ENCODE results near the gene IFI35.
"Not testable (repeated sequence)": the region's sequence is repeated elsewhere in the genome, so short reads cannot be mapped to it uniquely, and the experiment has no call there.

The IFI35 gene

DNA sequence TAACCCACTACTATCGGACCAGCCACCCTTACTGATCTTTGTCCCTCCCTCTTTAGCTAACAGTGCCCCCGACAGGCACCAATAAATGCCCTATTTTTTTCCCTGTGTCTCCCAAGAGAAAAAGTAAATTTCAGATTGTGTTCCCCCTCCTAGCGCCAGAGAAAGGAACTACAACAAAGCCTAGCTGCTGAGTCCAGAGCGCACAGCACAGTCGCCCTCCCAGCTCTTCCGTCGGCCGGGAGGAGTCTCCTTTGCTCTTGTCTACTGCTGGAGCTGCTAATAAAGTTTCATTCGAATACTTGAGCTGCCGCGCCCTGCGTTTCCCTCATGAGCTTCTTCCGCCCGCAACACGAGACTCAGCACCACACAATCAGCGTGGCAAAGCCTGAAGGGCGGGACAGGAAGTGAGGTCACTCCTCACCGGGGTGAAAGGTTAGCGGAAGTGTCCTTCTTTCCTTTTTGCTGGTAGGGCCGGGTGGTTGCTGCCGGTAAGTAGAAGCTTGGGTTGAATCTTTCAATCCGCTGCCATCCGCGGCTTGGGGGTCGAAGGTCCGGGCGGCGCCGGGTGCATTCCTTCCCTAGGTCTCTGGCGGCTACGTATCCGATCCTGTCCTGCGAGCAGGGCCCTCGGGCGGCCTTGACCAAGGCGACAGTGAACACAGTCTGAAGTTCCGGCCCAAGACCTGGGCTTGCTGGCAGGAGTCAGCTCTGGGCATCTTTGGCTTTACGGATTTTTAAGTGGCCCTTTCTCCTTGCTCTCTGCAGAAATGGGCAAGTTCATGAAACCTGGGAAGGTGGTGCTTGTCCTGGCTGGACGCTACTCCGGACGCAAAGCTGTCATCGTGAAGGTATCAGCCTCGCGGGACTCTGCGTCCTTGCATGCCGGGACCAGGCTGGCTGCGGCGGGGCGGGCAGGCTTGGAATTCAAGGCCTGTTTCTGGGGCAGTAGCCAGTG, 8.3 kb upstream of the IFI35 start, which contains the start of gene RPL27:
RPL27 (plus strand) TSS at position 436 of the 955 bp plus-strand sequence; CDS start at position 768, 332 bp downstream.
- DNase-seq (ENCODE audit: low read depth in 3 of 3), result peak; percentile 85 to 96 (median 94)

DNA sequence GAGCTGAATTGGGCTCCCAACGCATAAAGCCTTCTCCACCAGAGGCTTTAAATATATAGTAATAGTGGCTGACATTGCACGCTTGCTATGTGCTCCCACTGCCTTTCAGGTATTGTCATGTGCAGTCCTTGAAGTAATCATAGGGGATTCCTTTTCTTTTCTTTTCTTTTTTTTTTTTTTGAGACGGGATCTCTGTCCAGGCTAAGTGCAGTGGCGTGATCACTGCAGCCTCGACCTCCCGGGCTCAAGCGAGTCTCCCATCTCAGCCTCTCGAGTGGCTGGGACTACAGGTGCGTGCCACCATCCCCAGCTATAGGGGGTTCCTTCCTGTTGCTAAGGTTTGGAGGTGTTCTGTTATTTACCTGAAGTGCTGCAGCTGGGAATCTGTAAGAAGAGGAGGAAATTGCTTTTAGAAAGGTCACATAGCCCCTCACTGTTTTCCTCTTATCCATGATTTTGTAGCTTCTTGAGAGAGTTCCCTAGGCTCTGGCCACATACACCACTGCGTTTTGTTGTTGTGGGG, 7.5 kb upstream of the IFI35 start:
- DNase-seq (ENCODE audit: low read depth in 3 of 3), result no peak

DNA sequence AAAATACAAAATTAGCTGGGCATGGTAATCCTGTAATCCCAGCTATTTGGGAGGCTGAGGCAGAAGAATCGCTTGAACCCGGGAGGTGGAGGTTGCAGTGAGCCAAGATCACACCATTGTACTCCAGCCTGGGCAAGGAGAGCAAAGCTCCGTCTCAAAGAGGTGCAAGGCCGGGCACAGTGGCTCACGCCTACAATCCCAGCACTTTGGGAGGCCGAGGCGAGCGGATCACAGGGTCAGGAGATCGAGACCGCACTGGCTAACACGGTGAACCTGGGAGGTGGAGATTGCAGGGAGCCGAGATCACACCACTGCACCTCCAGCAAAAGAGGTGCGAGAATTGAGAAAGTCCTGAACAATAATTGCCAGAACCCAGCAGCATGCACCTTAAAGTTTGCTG, 5.7 kb upstream of the IFI35 start:
- DNase-seq (ENCODE audit: low read depth in 3 of 3), result not testable (repeated sequence)

DNA sequence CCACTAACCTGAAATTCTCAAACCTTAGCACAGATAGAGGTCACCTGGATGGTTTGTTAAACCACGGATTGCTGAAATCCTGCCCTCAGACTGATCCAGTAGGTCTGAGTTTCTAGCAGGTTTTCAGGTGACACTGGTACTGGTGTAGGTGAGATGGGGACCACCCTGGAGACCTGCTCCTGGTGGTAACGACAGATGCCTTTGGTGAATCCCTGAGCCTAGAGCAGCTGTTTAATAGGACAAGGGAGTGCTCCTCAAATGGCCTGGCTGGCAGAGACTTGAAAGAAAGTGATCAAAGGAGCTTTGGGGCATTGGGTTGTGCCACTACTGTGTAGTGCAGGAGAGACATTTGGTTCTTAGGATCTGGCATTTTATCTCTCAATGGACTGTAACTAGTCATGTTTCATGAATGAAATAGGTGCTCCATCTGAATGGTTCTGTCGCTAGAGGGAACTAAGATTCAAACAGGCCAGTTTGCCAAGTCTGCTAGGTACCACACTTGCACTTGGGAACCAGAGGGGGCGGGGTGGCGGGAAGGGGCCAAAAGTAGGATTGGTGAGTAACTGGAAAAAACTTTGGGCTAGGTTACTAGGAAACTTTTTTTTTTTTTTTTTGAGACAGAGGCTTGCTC, 2.9 kb upstream of the IFI35 start:
- DNase-seq (ENCODE audit: low read depth in 3 of 3), result no peak

DNA sequence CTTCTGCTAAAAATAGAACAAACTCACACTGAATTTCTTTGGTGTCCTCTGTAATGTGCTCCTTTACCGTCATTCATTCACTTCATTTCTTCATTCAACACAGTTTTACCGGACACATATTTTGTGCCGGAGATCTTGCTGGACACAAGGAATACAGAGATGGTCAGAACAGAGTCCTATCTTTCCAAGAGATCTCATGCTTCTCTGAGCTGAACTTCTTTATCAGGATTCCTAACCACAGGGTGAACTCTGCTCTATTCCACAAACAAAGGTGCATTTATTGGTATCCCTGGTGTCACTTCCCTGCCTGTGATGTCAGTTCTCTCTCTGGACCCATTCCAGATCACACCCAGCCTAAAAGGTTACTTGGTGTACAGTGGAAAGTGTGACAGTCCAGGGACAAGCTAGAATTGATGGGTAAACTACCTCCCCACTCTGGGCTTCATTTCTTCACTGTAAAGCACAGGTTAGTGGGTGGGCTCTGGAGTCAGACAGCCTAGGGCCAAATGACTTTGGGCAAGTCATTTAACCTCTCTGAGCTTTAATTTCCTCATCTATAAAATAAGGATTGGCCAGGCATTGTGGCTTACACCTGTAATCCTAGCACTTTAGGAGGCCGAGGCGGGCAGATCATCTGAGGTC, 4.2 kb downstream of the IFI35 start:
- DNase-seq (ENCODE audit: low read depth in 3 of 3), result no peak

DNA sequence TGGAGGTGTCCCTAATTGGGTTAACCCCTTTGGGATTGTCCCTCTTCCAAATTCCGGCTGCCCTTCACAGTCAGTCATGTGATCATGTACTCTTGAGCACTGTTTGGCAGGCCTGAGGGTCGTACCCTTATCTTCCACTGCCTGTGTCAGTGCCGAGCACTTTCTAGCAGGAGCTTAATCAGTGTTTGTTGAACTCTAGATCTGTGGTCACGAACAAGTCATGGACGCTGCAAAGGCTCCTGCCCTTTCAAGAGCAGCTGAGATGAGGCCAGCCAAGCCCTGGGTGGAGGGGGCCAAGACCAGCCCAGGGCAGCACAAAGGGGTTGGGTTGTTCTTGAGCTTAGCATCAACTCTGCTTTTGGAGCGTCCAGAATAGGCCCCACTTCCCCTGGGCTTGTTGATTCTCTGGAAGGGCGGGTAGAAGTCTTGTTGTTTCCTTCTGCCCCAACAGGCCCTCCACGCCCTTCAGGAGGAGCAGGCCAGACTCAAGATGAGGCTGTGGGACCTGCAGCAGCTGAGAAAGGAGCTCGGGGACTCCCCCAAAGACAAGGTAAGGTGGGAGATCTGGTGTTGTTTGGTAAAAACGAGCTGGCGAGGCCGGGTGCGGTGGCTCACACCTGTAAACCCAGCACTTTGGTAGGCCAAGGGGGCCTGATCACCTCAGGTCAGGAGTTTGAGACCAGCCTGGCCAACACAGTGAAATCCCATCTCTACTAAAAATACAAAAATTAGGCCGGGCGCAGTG, 5.3 kb downstream of the IFI35 start:
- DNase-seq (ENCODE audit: low read depth in 3 of 3), result no peak

DNA sequence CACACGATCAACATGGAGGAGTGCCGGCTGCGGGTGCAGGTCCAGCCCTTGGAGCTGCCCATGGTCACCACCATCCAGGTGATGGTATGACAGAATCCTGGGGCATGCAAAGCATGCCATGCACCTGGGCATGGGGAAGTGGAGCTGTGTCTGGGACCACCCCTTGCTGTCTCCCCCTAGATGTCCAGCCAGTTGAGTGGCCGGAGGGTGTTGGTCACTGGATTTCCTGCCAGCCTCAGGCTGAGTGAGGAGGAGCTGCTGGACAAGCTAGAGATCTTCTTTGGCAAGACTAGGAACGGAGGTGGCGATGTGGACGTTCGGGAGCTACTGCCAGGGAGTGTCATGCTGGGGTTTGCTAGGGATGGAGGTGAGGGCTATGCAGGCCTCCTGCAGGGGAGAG, 6.7 kb downstream of the IFI35 start:
- no peak for DNase-seq (ENCODE audit: low read depth in 3 of 3)

DNA sequence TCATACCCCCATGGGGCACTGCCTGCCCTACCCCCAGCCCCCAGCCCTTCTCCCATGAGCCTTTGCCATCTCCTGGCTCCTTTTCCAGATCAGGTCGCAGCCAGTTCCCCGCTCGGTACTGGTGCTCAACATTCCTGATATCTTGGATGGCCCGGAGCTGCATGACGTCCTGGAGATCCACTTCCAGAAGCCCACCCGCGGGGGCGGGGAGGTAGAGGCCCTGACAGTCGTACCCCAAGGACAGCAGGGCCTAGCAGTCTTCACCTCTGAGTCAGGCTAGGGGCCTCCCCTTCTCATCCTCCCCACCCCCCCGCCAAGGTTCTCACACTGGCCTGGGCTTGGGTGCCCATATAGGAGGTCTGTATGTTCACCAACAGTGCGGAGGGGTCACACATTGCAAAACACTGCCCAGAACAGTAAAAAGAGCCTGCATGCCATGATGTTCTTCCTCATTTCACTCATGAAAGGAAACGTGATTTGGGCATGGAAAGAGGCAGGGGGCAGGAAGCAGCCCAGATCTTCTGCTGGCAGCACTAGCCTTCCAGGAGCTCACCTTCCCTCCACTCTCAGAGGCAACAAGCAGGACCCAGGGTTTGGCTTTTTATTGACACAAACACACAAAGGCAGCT, 7.5 kb downstream of the IFI35 start:
- DNase-seq (ENCODE audit: low read depth in 3 of 3), result no peak

DNA sequence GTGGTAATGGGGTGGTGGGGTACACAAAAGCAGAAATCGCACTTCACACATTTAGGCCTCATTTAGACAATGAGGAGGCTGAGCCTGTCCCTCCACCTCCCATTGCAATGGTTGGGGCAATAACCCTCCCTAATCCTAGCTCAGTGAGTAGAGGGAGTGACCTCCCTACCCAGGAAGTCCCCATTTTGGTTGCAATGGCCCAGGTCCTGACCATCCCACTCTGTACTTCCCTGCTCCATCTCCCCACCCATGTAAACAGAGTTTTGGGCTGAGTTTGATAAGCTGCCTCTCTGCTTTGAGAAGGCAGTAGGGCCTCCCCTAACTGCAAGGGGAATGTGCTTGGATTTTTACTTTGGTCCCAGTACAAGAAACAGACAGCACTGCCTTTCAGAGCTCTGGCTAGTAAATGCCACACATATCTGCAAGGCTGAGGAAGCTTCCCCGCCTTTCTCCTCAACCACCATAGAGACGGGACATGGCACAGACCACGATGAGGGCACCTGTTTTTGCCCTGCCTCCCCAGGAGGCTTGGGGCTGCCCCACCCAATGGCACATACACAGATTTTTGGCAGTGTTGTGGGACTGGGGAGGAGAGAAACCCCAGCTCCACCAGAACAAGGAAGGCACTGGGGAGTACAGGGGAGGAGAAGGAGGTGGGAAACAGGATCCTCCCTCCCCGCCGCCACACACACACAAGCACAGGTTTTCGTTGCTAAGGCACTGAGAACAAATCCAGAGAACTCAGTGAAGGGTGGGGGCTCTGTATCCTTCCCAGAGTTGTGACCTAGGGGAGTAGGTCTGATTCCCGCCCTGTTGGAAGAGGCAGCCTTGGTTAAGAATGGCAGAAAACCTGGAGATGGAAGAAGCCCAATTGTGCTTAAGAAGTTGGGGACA, 8.3 kb downstream of the IFI35 start:
- DNase-seq (ENCODE audit: low read depth in 3 of 3), result no peak

DNA sequence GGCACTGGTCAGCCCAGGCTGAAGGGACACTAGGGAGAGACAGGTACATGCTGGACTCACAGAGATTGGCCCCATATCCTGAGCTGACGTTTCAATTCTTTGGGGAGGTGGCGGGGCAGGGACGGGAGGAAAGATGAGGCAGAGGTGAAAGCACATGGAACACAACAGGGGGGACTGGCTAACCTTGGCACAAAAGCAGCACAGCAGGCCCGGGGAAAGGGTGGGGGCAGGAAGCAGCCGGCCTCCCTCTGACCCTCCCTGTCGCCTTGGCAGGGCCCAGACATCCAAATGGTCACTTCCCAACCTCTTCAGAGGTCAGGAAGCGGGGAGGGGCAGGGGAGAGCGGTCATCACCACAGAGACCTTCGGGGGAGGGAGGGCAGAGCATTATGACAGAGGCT, 9.0 kb downstream of the IFI35 start:
- DNase-seq (ENCODE audit: low read depth in 3 of 3), result no peak

DNA sequence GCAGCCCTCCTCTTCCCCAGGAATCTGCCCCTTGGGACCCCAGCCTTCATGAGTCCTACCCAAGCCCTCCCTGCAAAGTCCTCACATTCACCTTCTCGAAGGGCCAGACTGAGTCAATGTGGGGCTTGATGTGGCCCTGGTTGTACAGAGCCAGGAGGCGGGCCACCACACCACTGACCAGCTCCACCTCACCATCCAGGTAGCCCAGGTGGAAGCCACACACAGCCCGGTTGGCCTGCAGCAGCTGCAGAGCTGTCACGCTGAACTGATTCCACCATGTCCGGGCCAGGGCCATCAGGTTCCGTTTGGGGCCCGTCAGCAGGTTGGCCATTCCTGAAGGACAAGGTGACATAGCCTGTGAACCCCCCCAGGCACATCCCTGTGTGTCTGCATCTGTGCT, 9.6 kb downstream of the IFI35 start:
- no peak for DNase-seq (ENCODE audit: low read depth in 3 of 3)

DNA sequence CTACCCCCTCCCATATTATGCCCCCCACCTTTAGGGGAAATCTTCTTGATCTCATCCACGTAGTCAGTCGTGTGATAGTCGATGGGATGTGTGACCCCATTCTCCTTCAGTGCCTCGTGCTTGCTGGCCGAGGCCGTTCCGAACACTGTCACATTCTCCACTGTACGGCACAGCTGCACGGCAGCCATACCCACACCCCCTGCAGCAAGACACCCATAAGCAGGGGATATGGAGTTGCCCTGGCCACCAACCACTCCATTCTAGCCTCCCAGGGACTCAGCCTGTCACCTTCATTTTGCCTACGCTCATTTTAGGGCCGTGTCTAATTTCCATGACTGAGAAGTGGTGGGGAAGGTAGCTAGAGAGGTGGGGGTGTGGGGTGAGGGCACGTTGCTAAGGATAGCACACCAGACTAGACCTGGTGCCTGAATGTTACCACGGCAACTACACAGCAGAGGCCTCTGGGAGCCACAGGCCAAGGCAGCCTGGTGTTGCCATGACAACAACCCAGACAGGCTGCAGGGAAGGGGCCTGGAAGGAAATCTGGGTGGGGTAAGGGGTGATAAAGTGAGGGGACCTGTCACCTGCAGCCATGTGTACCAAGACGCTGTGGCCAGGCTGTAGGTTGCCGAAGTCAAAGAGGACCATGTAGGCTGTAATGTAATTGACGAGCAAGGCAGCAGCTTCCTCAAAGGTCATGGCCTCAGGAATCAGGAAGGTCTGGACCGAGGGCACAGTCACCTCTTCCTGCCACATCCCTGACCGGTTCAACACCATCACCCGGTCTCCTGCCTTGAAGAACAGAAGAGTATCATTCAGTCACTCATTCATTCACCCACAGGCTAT, 11.6 kb downstream of the IFI35 start:
- DNase-seq (ENCODE audit: low read depth in 3 of 3), result no peak

DNA sequence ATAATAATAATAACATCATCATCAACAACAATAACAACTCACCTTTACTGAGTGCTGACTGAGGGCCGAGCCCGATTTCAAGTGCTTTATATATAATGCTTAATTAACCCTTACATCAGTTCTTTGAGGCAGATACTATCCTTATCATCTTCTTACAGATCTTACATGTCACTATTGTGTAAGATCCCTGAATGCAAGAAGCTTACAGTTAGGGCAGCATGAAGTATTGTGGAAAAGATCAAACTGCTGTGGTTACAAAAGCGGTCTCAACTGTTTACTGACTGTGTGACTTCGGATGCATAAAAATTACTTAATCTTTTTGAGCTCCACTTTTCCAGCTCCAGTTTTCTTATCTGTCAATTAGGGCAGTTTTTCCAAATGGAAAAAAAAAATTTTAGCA, 12.3 kb downstream of the IFI35 start:
- DNase-seq (ENCODE audit: low read depth in 3 of 3), result no peak

DNA sequence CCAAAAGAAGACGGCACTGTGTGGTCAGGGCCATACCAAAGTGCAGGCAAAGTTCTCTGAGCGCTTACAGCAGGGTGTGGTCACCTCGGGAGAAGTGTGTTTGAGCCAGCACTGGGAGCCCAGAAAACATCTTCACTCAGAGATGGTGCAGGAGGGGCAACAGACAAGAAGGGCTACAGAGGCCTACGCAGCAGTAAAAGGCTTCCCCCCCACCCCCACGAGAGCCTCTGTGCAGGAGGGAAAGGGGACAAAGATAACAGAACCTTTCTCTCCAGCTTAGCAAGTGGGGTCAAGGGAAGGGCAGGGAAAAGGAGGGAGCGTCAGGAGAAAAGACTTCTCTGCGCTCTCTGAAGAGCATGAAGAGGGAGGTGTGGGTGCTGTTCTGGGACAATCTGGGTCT, 12.8 kb downstream of the IFI35 start:
- DNase-seq (ENCODE audit: low read depth in 3 of 3), result no peak

DNA sequence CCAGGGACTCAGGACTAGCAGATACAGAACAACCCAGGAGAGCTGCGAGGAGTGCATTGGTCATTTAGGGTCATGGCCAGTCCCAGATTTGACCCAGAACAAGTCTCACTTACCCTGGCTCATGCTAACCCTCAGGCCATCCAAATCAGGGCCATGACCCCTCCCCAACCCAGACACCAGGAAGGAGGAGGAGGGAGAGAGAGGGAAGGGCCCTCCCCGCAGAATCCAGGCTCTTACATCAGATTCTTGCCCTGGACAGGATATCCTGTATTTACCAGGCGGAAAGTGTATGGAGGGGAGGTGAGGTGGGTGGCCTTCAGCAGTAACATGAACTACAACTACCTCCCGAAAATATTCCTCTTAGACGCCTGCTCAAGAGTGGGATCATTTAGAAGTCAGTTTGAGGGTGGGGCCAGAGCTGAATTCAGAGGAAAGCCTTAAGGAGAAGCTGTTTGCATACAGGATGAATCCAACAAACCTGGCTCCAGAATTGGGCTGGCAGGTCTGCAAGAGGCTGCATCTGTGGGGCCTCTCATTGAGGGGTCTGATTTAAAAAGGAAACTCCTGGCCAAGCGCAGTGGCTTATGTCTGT, 13.5 kb downstream of the IFI35 start:
- no peak for DNase-seq (ENCODE audit: low read depth in 3 of 3)

DNA sequence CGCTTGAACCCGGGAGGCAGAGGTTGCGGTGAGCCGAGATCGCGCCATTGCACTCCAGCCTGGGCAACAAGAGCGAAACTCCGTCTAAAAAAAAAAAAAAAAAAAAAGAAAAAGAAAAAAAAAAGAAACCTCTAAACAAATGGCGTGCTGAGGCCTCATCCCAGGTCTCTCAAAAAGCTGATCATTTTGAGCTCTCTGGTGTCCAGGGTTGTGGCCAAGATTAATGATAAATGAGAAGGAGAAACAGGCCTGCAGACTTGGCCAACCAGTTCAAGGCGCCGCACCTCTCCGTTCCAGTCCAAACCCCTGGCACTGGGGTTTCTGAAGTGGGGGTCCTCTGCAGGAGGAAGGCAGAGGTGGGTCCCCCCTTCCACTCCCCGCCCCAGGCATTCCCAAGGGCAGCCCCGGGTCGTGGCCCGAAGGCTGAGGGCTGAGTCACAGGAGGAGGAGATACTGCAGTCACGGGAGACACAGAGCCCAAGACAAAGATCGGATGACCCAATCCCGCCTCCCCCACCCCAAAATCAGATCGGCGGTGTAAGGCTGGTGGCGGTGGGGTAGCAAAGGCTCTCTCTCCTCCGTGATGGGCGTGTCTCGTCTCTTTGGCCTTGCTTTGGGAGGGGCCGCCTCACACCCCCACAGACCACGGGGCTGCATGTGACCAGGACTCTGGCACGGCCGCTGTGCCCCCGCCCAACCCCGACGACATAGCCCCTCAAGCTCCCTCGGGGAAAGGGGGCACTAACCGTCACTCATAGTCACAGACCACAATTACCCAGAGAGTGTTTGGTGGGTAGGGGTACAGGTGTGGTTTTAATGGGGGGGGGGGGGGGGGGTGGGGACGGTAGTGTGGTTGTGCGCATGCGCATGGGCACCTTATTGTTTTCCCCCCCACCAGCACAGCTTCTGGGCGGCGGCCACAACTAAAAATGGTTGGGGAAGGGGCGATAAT, 14.5 kb downstream of the IFI35 start:
- no peak for DNase-seq (ENCODE audit: low read depth in 3 of 3)

DNA sequence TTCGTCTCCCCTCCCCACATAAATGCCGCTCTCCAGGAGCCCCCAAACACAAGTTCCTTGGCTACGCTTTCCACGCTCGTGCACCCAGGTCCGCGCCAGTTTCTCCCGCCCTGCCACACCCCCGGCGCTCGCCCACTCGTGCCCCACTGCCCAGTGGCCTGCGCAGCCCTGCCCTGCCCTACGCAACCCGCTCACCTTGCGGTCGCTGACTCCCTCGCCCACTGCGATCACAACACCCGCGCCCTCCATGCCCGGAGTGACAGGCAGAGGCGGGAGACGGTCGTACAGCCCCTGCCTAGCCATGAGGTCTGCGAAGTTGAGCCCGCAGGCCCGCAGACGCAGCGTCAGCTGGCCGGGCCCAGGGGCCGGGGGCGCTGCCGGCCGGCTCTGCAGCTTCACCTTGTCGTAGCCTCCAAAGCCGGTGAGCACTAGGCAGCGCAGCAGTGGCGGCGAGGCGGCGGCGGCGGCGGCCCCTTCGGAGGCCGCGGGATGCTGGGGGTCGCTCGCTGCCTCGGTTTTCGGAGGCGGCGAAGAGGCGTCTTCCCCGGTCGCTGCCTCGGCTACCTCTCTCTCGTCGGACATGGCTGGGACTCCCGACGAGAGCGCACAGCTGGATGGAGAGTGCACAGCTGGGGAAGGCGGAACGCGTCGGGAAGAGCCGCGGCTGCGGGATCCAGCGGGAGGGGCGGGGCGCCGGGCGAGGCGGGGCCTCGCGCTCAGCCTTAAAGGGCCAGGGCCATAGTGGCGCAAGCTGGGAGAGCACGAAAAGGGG, 15.3 kb downstream of the IFI35 start, which contains the start of gene VAT1:
VAT1 (minus strand) TSS at position 645 of the 772 bp plus-strand sequence; CDS start at position 582, 63 bp downstream.
- peak; percentile 27 to 57 (median 45) for DNase-seq (ENCODE audit: low read depth in 3 of 3)

All from stimulated activated CD4-positive, alpha-beta T cell treated with anti-CD3 and anti-CD28 coated beads, TNF-alpha, amount 100 ng/mL, for 4 hours (primary cell).